ENCODE measurements around the gene VASH2.

The VASH2 gene

GRCh38 chr1:212979340-212980122 lies 29.2 kb downstream of the VASH2 start:
- Histone ChIP-seq H3K14ac (ENCODE audit: low read length) (no peak overlapping the region), H3K9me3 (replicated peaks in 1 of 2; ENCODE audit: control insufficient read depth in 2 of 2, insufficient read depth in 1 of 2, low read depth in 1 of 2, low read length in 2 of 2) (no peaks in the 10 kb centered on the region), H3K4me2 (ENCODE audit: insufficient read depth, low read length, poor library complexity, severe bottlenecking) (no peak overlapping the region), H3K18ac (ENCODE audit: low read length) (no peak overlapping the region), H2BK5ac (ENCODE audit: low read length) (no peak overlapping the region), H2BK12ac (ENCODE audit: low read length) (no peak overlapping the region), H2AK5ac (ENCODE audit: low read depth, low read length) (no peak overlapping the region), H3K27me3 (ENCODE audit: control insufficient read depth in 3 of 3, insufficient read depth in 3 of 3, low read depth in 1 of 3, low read length in 3 of 3) (no peaks in the 10 kb centered on the region), H3K27ac (replicated peaks; ENCODE audit: low read length) (no peak overlapping the region), H2AFZ (ENCODE audit: low read length) (no peak overlapping the region), H3K9ac (ENCODE audit: low read depth, low read length, poor library complexity) (no peak overlapping the region), H2BK120ac (ENCODE audit: low read depth, low read length) (no peak overlapping the region), H3K4ac (ENCODE audit: low read length) (no peak overlapping the region), H2BK15ac (ENCODE audit: low read length) (no peak overlapping the region), H3K4me1 (ENCODE audit: control insufficient read depth in 2 of 2, insufficient read depth in 1 of 2, low read depth in 1 of 2, low read length in 2 of 2) (peaks cover 9 to 17% of the 10 kb centered on the region in 2 donors), H3K23ac (ENCODE audit: low read depth, low read length, poor library complexity) (no peak overlapping the region), H4K91ac (ENCODE audit: low read depth, low read length, poor library complexity) (no peak overlapping the region), H4K8ac (ENCODE audit: low read depth, low read length) (no peak overlapping the region), H3K36me3 (replicated peaks in 1 of 2; ENCODE audit: control insufficient read depth in 2 of 2, insufficient read depth in 2 of 2, low read length in 2 of 2) (peaks cover 3 to 13% of the 10 kb centered on the region in 2 donors), H3K4me3 (ENCODE audit: low read length in 2 of 2) (no peak overlapping the region), H3K79me1 (ENCODE audit: low read depth, low read length) (no peaks in the 10 kb centered on the region)
- no CpG with 5 or more reads among the region's 14 CpGs for WGBS, 2 donors (ENCODE audit: extremely low coverage in 2 of 2, insufficient read length in 2 of 2, insufficient replicate concordance in 1 of 2)
- no peak for DNase-seq (ENCODE audit: low spot score)

GRCh38 chr1:212980123-212980785 lies 29.9 kb downstream of the VASH2 start:
- H2BK15ac ChIP-seq (ENCODE audit: low read length) = no peak overlapping the region
- no peaks in the 10 kb centered on the region for H3K27me3 ChIP-seq (ENCODE audit: control insufficient read depth in 3 of 3, insufficient read depth in 3 of 3, low read depth in 1 of 3, low read length in 3 of 3)
- H3K27ac ChIP-seq (replicated peaks; ENCODE audit: low read length) = peak overlapping the region; percentile 30
- peaks cover 3 to 6% of the 10 kb centered on the region in 2 donors for H3K36me3 ChIP-seq (replicated peaks in 1 of 2; ENCODE audit: control insufficient read depth in 2 of 2, insufficient read depth in 2 of 2, low read length in 2 of 2)
- no peak overlapping the region for H2BK12ac ChIP-seq (ENCODE audit: low read length)
- H2AFZ ChIP-seq (ENCODE audit: low read length) = no peak overlapping the region
- H4K91ac ChIP-seq (ENCODE audit: low read depth, low read length, poor library complexity) = no peak overlapping the region
- H3K4me1 ChIP-seq (ENCODE audit: control insufficient read depth in 2 of 2, insufficient read depth in 1 of 2, low read depth in 1 of 2, low read length in 2 of 2) = peaks cover 9 to 17% of the 10 kb centered on the region in 2 donors
- H2BK120ac ChIP-seq (ENCODE audit: low read depth, low read length) = no peak overlapping the region
- no peaks in the 10 kb centered on the region for H3K79me1 ChIP-seq (ENCODE audit: low read depth, low read length)
- H2BK5ac ChIP-seq (ENCODE audit: low read length) = no peak overlapping the region
- H3K4ac ChIP-seq (ENCODE audit: low read length) = no peak overlapping the region
- no peak overlapping the region for H2AK5ac ChIP-seq (ENCODE audit: low read depth, low read length)
- no peak overlapping the region for H3K23ac ChIP-seq (ENCODE audit: low read depth, low read length, poor library complexity)
- no peak overlapping the region for H3K14ac ChIP-seq (ENCODE audit: low read length)
- no CpG with 5 or more reads among the region's 7 CpGs for WGBS, 2 donors (ENCODE audit: extremely low coverage in 2 of 2, insufficient read length in 2 of 2, insufficient replicate concordance in 1 of 2)
- peak; percentile 36 for DNase-seq (ENCODE audit: low spot score)
- H3K9me3 ChIP-seq (replicated peaks in 1 of 2; ENCODE audit: control insufficient read depth in 2 of 2, insufficient read depth in 1 of 2, low read depth in 1 of 2, low read length in 2 of 2) = no peaks in the 10 kb centered on the region
- no peak overlapping the region for H3K18ac ChIP-seq (ENCODE audit: low read length)
- H3K9ac ChIP-seq (ENCODE audit: low read depth, low read length, poor library complexity) = no peak overlapping the region
- H4K8ac ChIP-seq (ENCODE audit: low read depth, low read length) = no peak overlapping the region
- H3K4me2 ChIP-seq (ENCODE audit: insufficient read depth, low read length, poor library complexity, severe bottlenecking) = no peak overlapping the region
- H3K4me3 ChIP-seq (ENCODE audit: low read length in 2 of 2) = no peak overlapping the region

- H3K27me3 ChIP-seq (ENCODE audit: control insufficient read depth in 3 of 3, insufficient read depth in 3 of 3, low read depth in 1 of 3, low read length in 3 of 3) = no peaks in the 10 kb centered on the region
- H3K27ac ChIP-seq (replicated peaks; ENCODE audit: low read length) = no peak overlapping the region
- H3K4me2 ChIP-seq (ENCODE audit: insufficient read depth, low read length, poor library complexity, severe bottlenecking) = no peak overlapping the region
- no peak overlapping the region for H3K14ac ChIP-seq (ENCODE audit: low read length)
- H2BK120ac ChIP-seq (ENCODE audit: low read depth, low read length) = no peak overlapping the region
- H2AK5ac ChIP-seq (ENCODE audit: low read depth, low read length) = no peak overlapping the region
- H3K4me3 ChIP-seq (ENCODE audit: low read length in 2 of 2) = no peak overlapping the region
- no peak overlapping the region for H2BK15ac ChIP-seq (ENCODE audit: low read length)
- H3K18ac ChIP-seq (ENCODE audit: low read length) = no peak overlapping the region
- no peak overlapping the region for H3K9ac ChIP-seq (ENCODE audit: low read depth, low read length, poor library complexity)
- H4K8ac ChIP-seq (ENCODE audit: low read depth, low read length) = no peak overlapping the region
- no peak overlapping the region for H3K23ac ChIP-seq (ENCODE audit: low read depth, low read length, poor library complexity)
- no peaks in the 10 kb centered on the region for H3K79me1 ChIP-seq (ENCODE audit: low read depth, low read length)
- no peak for DNase-seq (ENCODE audit: low spot score)
- H3K36me3 ChIP-seq (replicated peaks in 1 of 2; ENCODE audit: control insufficient read depth in 2 of 2, insufficient read depth in 2 of 2, low read length in 2 of 2) = peaks cover 0 to 2% of the 10 kb centered on the region in 2 donors
- no CpG with 5 or more reads among the region's 11 CpGs for WGBS, 2 donors (ENCODE audit: extremely low coverage in 2 of 2, insufficient read length in 2 of 2, insufficient replicate concordance in 1 of 2)
- no peak overlapping the region for H2AFZ ChIP-seq (ENCODE audit: low read length)
- no peak overlapping the region for H2BK12ac ChIP-seq (ENCODE audit: low read length)
- H3K9me3 ChIP-seq (replicated peaks in 1 of 2; ENCODE audit: control insufficient read depth in 2 of 2, insufficient read depth in 1 of 2, low read depth in 1 of 2, low read length in 2 of 2) = no peaks in the 10 kb centered on the region
- H3K4me1 ChIP-seq (ENCODE audit: control insufficient read depth in 2 of 2, insufficient read depth in 1 of 2, low read depth in 1 of 2, low read length in 2 of 2) = peaks cover 9 to 17% of the 10 kb centered on the region in 2 donors
- no peak overlapping the region for H4K91ac ChIP-seq (ENCODE audit: low read depth, low read length, poor library complexity)
- H3K4ac ChIP-seq (ENCODE audit: low read length) = no peak overlapping the region
- no peak overlapping the region for H2BK5ac ChIP-seq (ENCODE audit: low read length)
These were observed 30.7 kb downstream of the VASH2 start for GRCh38 chr1:212981025-212981495.

Data from neuronal stem cell (in vitro differentiated cells).